Spleen (tissue), 11 donors: ENCODE data around the gene SSTR3. TPM values are rescaled to one million over a fixed set of nuclear protein-coding genes. Genes with fewer than 3 reads are reported as not detected.

Experiments used
- DNase-seq: peaks from one replicate; pipeline ENCODE4 v3.0.0-alpha.2; 2020
- H3K27ac ChIP-seq, 8 donors: fragments of 200-600 bp; sonication (generic) in 7 of 8; 1 replicate in 4 of 8; 2 replicates in 4 of 8; pipeline versions ENCODE4 v1.5.0 to v1.8.0; 2016 to 2021; ENCODE audit warnings: inconsistent platforms in 4 of 8, mild to moderate bottlenecking in 4 of 8, moderate library complexity in 1 of 8
- H3K27me3 ChIP-seq, 7 donors: fragments of 200-600 bp; sonication (generic) in 6 of 7; replicated peaks in 1 of 7; 1 replicate in 4 of 7; 2 replicates in 3 of 7; pipeline versions ENCODE4 v1.5.0 to v1.8.0; 2016 to 2021; ENCODE audit warnings: inconsistent platforms in 3 of 7, mild to moderate bottlenecking in 1 of 7
- H3K36me3 ChIP-seq, 6 donors: fragments of 200-600 bp; sonication (generic) in 5 of 6; 1 replicate in 4 of 6; 2 replicates in 2 of 6; pipeline versions ENCODE4 v1.5.0 to v1.8.0; 2016 to 2021; ENCODE audit warnings: inconsistent platforms in 2 of 6
- H3K4me1 ChIP-seq, 6 donors: fragments of 200-600 bp; sonication (generic) in 5 of 6; 1 replicate in 3 of 6; 2 replicates in 3 of 6; pipeline versions ENCODE4 v1.5.0 to v1.8.0; 2016 to 2021; ENCODE audit warnings: inconsistent platforms in 3 of 6
- H3K4me3 ChIP-seq, 8 donors: fragments of 200-600 bp; sonication (generic) in 7 of 8; 1 replicate in 4 of 8; 2 replicates in 4 of 8; pipeline versions ENCODE4 v1.5.0 to v1.8.0; 2016 to 2021; ENCODE audit warnings: inconsistent platforms in 4 of 8, mild to moderate bottlenecking in 4 of 8, moderate library complexity in 2 of 8
- H3K9me3 ChIP-seq, 8 donors: fragments of 200-600 bp; sonication (generic) in 7 of 8; 1 replicate in 4 of 8; 2 replicates in 4 of 8; pipeline versions ENCODE4 v1.5.0 to v1.8.0; 2016 to 2021; ENCODE audit warnings: inconsistent platforms in 4 of 8
- POLR2A ChIP-seq, 3 donors: fragments of 450-650 bp; IDR thresholded peaks; one replicate each; pipeline ENCODE4 v1.5.1; 2017; ENCODE audit warnings: antibody characterized with exemption in 3 of 3, mild to moderate bottlenecking in 1 of 3
- POLR2AphosphoS5 ChIP-seq, 3 donors: sonication (generic); formaldehyde crosslinking; IDR thresholded peaks; one replicate each; pipeline ENCODE4 v1.5.1; 2017; ENCODE audit warnings: antibody characterized with exemption in 3 of 3
- WGBS, 5 donors: extraction: QIAGEN DNeasy Blood & Tissue Kit in 3 of 5; methylation state at CpG; one replicate each; pipeline versions ENCODE4 v1.1.5 to v1.1.7; 2013 to 2018; 5-methylcytosine and 5-hydroxymethylcytosine counted together
- intact Hi-C: fragments of 100-400 bp; cut with DNase I; formaldehyde crosslinking; loops from one replicate; pipeline ENCODE4 v1.15.0; 2023; ENCODE audit warnings: low total_unique reads
- polyA plus RNA-seq, 3 donors: library from polyadenylated mRNA; stranded (reverse); fragments of 200-250 nt; gene quantifications; one replicate each; pipeline ENCODE4 v1.2.1, GENCODE V29; 2013
- total RNA-seq, 7 donors: library from RNA; depleted of rRNA in 3 of 7; stranded (reverse); fragments of >200 nt in 3 of 7; fragmentation: NEBNext Ultra II Directional in 4 of 7; extraction: Animal tissue kit (Norgen Biotek cat#: 25700) in 4 of 7; gene quantifications; one replicate each; pipeline versions ENCODE4 v1.1.0 to v1.2.1, GENCODE V29; 2016 to 2021
- TF ChIP-seq, protein P1 (sequence below), 11 experiments: fragments of 200-600 bp in 7 of 11; fragments of 450-650 bp in 4 of 11; sonication (generic) in 4 of 11; IDR thresholded peaks in 8 of 11; conservative IDR thresholded peaks in 3 of 11; 1 replicate in 7 of 11; 2 replicates in 4 of 11; pipeline versions ENCODE4 v1.4.0 to v1.8.0; 2016 to 2021; ENCODE audit warnings: antibody characterized with exemption in 11 of 11, inconsistent platforms in 4 of 11, mild to moderate bottlenecking in 1 of 11
- donor health status: healthy with polysubstance abuse.
- donor health status: DM: no; HTN: no; CAD: no; lungs with moderate emphysema.
- donor health status: DM: no; HTN: no; CAD: no.
- donor health status: Bipolar disorder and iron deficiency.
- donor health status: healthy.
- donor health status: DM: no; HTN: no; CAD: no.
- donor health status: DM: yes; HTN: yes; CAD: no.

The SSTR3 gene
- total and polyA plus RNA-seq, 10 donors, result 0.56 to 2.0 (median 1.1) TPM

GRCh38 chr22:37207981-37208380, 4.3 kb downstream of the SSTR3 start:
- WGBS, 5 donors, result 78 to 86% (median 81%) methylated on average over 7 of the region's 7 CpGs
- no peak overlapping the region for H3K4me3 ChIP-seq
- H3K4me1 ChIP-seq, result no peaks in the 10 kb centered on the region
- no peaks in the 10 kb centered on the region for H3K9me3 ChIP-seq
- TF ChIP-seq POLR2A (IDR thresholded peaks at IDR 0.05) (no peak), POLR2AphosphoS5 (IDR thresholded peaks at IDR 0.05) (no peak)
- TF ChIP-seq, protein P1, sequence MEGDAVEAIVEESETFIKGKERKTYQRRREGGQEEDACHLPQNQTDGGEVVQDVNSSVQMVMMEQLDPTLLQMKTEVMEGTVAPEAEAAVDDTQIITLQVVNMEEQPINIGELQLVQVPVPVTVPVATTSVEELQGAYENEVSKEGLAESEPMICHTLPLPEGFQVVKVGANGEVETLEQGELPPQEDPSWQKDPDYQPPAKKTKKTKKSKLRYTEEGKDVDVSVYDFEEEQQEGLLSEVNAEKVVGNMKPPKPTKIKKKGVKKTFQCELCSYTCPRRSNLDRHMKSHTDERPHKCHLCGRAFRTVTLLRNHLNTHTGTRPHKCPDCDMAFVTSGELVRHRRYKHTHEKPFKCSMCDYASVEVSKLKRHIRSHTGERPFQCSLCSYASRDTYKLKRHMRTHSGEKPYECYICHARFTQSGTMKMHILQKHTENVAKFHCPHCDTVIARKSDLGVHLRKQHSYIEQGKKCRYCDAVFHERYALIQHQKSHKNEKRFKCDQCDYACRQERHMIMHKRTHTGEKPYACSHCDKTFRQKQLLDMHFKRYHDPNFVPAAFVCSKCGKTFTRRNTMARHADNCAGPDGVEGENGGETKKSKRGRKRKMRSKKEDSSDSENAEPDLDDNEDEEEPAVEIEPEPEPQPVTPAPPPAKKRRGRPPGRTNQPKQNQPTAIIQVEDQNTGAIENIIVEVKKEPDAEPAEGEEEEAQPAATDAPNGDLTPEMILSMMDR (IDR thresholded peaks at IDR 0.05 in 8 of 11, conservative IDR thresholded peaks at IDR 0.05 in 3 of 11), result no peak
- peaks cover 0 to 13% (median 0%) of the 10 kb centered on the region in 7 donors for H3K27me3 ChIP-seq
- H3K36me3 ChIP-seq, result no peaks in the 10 kb centered on the region
- intact Hi-C loops, result no loop called here
- H3K27ac ChIP-seq, result peak overlapping the region in 1 of 8 donors; percentile 11
- peak; percentile 36 for DNase-seq

- peaks cover 0 to 8% (median 0%) of the 10 kb centered on the region in 7 donors for H3K27me3 ChIP-seq
- no peaks in the 10 kb centered on the region for H3K9me3 ChIP-seq
- no peak overlapping the region for H3K27ac ChIP-seq
- TF ChIP-seq POLR2A (IDR thresholded peaks at IDR 0.05) (no peak), POLR2AphosphoS5 (IDR thresholded peaks at IDR 0.05) (no peak)
- TF ChIP-seq, protein P1 (IDR thresholded peaks at IDR 0.05 in 8 of 11, conservative IDR thresholded peaks at IDR 0.05 in 3 of 11), result no peak
- H3K4me1 ChIP-seq, result no peaks in the 10 kb centered on the region
- no peaks in the 10 kb centered on the region for H3K36me3 ChIP-seq
- WGBS, 5 donors, result 89 to 94% (median 91%) methylated on average over 51 to 71 of the region's 71 CpGs
- H3K4me3 ChIP-seq, result no peak overlapping the region
- peak; percentile 71 for DNase-seq
- intact Hi-C loops, result no loop called here
Measured at GRCh38 chr22:37206841-37207821, 5.1 kb downstream of the SSTR3 start.

DNA sequence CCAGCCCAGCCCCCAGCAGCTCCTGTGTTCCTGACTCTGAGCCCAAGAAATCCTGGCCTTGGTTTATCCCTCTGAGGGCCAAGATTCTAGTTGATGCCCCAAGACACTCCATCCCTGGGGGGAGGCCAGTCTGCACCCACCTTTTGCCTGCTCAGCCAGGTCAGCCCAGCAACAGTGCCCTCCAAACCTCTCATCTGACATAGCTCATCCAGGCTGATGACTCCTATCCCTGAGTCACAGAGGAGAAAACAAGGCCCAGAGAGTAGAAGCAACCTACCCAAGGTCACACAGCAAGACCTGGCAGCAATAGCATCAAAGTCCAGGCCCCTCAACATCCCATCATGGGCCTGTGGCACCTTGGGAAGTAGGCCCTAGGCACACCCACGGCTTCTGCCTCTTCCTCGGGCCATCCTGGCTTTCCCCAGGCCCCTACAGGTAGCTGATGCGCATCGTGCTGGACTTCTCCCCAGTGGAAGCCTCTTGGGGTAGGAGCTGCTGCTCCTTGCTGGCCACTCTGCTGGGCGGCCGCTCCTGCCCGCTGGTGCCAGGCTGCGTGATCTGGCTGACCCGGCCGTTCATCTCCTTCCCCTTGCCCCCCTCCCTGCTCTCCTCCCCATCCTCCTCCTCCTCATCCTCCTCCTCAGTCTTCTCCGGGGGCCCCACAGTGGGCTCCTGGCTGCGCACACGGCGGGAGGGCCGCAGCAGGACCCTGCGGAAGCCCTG, 6.0 kb downstream of the SSTR3 start:
- H3K36me3 ChIP-seq, result no peaks in the 10 kb centered on the region
- TF ChIP-seq POLR2A (IDR thresholded peaks at IDR 0.05) (no peak), POLR2AphosphoS5 (IDR thresholded peaks at IDR 0.05) (no peak)
- TF ChIP-seq, protein P1 (IDR thresholded peaks at IDR 0.05 in 8 of 11, conservative IDR thresholded peaks at IDR 0.05 in 3 of 11), result no peak
- no peaks in the 10 kb centered on the region for H3K9me3 ChIP-seq
- H3K4me3 ChIP-seq, result no peak overlapping the region
- intact Hi-C loops, result no loop called here
- peaks cover 0 to 2% (median 0%) of the 10 kb centered on the region in 6 donors for H3K4me1 ChIP-seq
- peak; percentile 52 for DNase-seq
- H3K27ac ChIP-seq, result no peak overlapping the region
- H3K27me3 ChIP-seq, result peaks cover 0 to 2% (median 0%) of the 10 kb centered on the region in 7 donors
- WGBS, 5 donors, result 85 to 100% (median 91%) methylated on average over 1 to 16 of the region's 16 CpGs
